Skeletal muscle tissue (tissue), 4 donors: ENCODE measurements around the gene MRPL20. TPM values are rescaled to one million over a fixed set of nuclear protein-coding genes. Genes with fewer than 3 reads are reported as not detected.
"Not testable (repeated sequence)": the region's sequence is repeated elsewhere in the genome, so short reads cannot be mapped to it uniquely, and the experiment has no call there.

Experiments
- H3K27ac ChIP-seq: one replicate; pipeline ENCODE4 v1.7.0; 2013; ENCODE audit warnings: mild to moderate bottlenecking, low read depth, low read length, inconsistent platforms
- H3K27me3 ChIP-seq, 3 donors: one replicate each; pipeline ENCODE4 v1.7.0; 2013; ENCODE audit warnings: low read length in 3 of 3; ENCODE audit not compliant: control insufficient read depth in 3 of 3, insufficient read depth in 3 of 3
- H3K36me3 ChIP-seq, 3 donors: one replicate each; pipeline ENCODE4 v1.7.0; 2013; ENCODE audit warnings: low read length in 3 of 3; ENCODE audit not compliant: control insufficient read depth in 3 of 3, insufficient read depth in 3 of 3
- H3K4me1 ChIP-seq, 3 donors: one replicate each; pipeline ENCODE4 v1.7.0; 2013; ENCODE audit warnings: low read length in 3 of 3, mild to moderate bottlenecking in 3 of 3; ENCODE audit not compliant: control insufficient read depth in 3 of 3, insufficient read depth in 3 of 3
- H3K4me3 ChIP-seq, 3 donors: one replicate each; pipeline ENCODE4 v1.7.0; 2013; ENCODE audit warnings: low read length in 3 of 3
- H3K9ac ChIP-seq, 3 donors: one replicate each; pipeline ENCODE4 v1.7.0; 2013; ENCODE audit warnings: low read length in 3 of 3, mild to moderate bottlenecking in 3 of 3, moderate library complexity in 2 of 3, low read depth in 1 of 3
- H3K9me3 ChIP-seq, 3 donors: one replicate each; pipeline ENCODE4 v1.7.0; 2013; ENCODE audit warnings: low read length in 3 of 3; ENCODE audit not compliant: control insufficient read depth in 3 of 3
- total RNA-seq: library from RNA; depleted of rRNA; stranded (reverse); fragments of >200 nt; gene quantifications from one replicate; pipeline ENCODE4 v1.2.3, GENCODE V29; 2014
- donor health status: Osteomylitis.

The MRPL20 gene
- total RNA-seq, 1 donor from 2014 or later, result 75.7 TPM

DNA sequence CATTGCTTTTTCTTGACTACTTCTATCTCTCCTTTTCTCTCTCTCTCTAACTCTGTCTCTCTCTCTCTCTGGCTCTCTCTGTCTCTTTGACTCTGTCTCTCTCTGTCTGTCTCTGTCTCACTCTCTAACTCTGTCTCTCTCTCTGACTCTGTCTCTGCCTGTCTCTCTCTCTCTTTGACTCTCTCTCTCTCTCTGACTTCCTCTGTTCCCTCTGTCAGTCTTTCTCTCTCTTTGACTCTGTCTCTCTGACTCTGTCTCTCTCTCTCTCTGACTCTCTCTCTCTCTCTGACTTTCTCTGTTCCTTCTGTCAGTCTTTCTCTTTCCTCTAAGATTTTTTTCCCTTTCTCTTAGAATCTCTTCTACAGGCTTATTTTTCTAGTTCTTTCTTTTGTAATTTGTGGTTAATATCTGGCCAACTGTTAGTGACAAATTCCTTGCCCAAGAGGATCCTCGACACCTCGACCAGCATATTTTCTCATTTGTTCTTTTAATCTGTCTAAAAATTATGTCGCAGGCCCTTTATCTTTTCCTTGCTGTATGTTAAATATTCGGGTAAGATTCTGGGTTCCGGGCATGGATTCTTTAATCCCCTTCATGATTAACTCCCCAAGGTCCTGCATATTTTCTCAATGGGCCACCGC is 42.1 kb upstream of the MRPL20 start, which contains the start of gene ATAD3C:
ATAD3C (plus strand) TSS at position 591 of the 641 bp plus-strand sequence. CDS start 995 bp downstream, outside the sequence.
- Histone ChIP-seq H3K27ac (no peak within 1 kb of the TSS), H3K36me3 (no peaks in the 10 kb centered on the region), H3K4me3 (no peak within 1 kb of the TSS), H3K4me1 (no peaks in the 10 kb centered on the region), H3K27me3 (no peaks in the 10 kb centered on the region), H3K9ac (no peak within 1 kb of the TSS), H3K9me3 (no peaks in the 10 kb centered on the region)

DNA sequence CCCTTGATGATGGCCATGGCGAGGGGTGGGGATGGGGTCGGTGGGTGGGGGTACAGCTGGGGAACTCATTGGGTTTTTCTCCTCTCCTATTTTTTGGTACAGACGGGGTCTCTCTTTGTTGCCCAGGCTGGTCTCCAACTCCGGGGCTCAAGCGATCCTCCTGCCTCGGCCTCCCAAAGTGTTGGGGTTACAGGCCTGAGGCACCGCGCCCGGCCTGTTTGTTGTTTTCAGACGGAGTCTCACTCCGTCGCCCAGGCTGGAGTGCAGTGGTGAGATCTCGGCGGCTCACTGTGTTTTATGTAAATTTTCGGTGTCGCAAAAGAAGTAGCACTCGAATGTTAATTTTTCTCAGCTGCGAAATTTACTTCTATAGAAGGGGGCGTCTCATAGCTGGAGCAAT is 39.5 kb upstream of the MRPL20 start:
- not testable (repeated sequence) for H3K27ac ChIP-seq, H3K9ac ChIP-seq, H3K4me3 ChIP-seq, H3K4me1 ChIP-seq, H3K27me3 ChIP-seq, H3K36me3 ChIP-seq, H3K9me3 ChIP-seq

DNA sequence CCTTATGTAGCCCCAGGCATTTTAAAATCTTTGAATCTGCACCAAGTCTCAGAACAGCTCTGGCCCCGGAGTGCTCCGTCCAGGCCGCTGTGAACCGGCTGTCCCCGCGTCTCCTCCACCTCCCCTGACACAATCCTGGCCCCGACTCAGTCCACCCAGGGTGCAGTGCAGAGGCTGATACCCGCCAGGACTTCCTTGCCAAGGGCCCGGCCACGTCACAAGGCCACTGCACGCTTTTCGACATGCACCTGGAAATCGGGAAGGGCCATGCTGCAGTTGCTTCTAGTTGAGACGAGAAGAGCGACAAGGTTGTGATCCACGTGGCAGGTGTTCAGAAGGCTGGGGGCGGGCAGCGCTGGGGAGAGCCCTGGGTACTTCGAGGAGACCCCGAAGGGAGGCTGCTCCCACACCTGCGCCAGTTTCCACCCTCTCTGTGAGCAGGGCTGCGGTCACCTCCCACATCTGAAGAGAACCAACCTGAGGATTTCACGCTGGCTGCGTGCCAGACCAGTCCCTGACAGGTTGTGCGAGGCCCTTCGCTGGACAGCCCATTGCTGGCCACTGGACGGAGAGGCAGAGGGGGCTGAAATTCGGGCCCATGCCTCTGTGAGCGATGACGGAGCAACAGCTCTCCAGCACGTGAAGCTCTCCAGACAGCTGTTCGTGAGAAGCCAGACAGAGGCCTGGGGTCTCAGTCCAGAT is 35.1 kb upstream of the MRPL20 start:
- H3K4me1 ChIP-seq, result peaks cover 13 to 18% (median 16%) of the 10 kb centered on the region in 3 donors
- H3K27ac ChIP-seq, result no peak overlapping the region
- H3K9ac ChIP-seq, result peak overlapping the region in 1 of 3 donors; percentile 3
- H3K36me3 ChIP-seq, result no peaks in the 10 kb centered on the region
- no peaks in the 10 kb centered on the region for H3K9me3 ChIP-seq
- peaks cover 0 to 16% (median 5%) of the 10 kb centered on the region in 3 donors for H3K27me3 ChIP-seq
- H3K4me3 ChIP-seq, result no peak overlapping the region

DNA sequence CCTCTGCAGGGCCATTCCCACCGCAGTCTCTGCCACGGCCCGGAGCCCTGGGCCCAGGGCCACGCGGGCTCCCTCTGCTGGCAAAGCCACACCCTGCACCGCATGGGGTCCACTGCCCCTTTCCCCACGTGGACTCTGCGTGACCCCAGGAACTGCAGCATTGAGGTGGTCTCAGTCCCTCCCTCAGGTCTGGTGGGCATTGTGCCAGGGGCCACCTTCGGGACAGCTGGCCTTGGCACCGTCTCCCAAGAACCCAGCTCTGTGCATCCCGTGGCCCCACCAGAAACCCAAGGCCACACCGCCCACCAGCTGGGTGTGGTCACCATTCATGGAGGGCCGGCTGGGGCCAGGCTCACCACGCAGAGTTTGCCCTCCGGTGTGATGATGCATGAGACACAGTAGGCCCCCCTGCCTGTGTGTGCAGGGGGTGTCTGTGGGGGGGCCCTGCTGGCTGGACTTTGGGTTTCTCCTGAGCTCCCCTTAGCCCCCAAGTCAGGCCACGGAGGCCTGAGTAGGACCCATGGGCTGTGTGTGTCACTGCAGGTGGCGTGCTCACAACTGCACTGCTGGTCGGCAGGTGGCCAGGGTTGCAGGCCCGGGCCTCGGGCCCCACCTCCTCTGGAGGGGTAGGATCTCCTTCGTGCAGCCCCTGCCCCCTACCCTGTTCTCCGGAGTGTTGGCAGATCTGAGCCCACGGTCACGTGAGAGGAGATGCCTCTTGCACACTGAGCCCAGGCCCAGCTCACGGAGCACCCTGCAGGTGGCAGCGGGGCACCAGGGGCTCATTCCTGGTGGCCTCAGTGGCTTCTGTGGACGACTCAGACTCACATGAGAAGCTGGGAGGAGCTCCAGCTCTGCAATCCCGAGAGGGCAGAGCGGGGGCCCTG is 34.2 kb upstream of the MRPL20 start:
- Histone ChIP-seq H3K27ac (no peak overlapping the region), H3K36me3 (no peaks in the 10 kb centered on the region), H3K27me3 (peaks cover 0 to 26% (median 11%) of the 10 kb centered on the region in 3 donors), H3K4me3 (peak overlapping the region in 1 of 3 donors; percentile 45), H3K9me3 (no peaks in the 10 kb centered on the region), H3K4me1 (peaks cover 23 to 26% (median 24%) of the 10 kb centered on the region in 3 donors), H3K9ac (peak overlapping the region in 1 of 3 donors; percentile 50)

DNA sequence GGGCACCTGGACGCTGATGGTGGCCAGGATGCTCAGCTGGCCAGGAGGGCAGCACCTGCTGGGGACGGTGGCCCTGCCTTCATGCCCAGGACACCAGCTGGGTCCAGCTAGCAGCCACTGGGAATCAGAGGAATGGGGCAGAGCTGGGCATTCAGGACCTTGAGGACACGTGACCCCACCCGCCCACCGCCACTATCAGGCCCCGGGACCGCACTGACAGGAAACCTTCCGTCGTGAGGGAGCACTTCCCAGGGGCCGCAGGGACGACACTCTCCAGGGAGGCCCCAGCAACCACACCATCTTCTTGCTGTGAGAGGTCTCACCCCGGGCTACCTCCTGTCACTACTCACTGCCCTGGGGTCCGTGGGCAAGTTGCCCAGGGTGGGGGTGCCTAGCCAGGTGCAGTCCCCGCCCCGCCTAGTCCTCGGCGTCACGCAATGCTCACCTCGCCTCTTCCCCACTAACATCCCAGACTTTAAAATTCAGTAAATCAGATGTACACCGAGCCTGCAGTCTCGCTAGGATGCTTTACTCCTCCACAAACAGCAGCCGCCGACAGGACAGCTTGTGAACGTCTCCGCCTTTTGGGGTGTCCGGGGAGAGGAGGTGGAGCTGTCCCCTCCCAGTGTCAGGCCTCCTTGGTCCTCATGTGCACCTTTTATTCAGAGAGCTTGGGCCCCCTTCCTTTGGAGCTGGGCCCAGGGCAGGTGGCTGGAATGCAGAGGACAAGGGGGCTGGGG is 33.3 kb upstream of the MRPL20 start:
- Histone ChIP-seq H3K27ac (no peak overlapping the region), H3K36me3 (no peaks in the 10 kb centered on the region), H3K27me3 (peaks cover 0 to 30% (median 13%) of the 10 kb centered on the region in 3 donors), H3K9ac (peak overlapping the region in 2 of 3 donors; percentile 33 to 50), H3K4me1 (peaks cover 27 to 31% (median 29%) of the 10 kb centered on the region in 3 donors), H3K9me3 (no peaks in the 10 kb centered on the region), H3K4me3 (no peak overlapping the region)

DNA sequence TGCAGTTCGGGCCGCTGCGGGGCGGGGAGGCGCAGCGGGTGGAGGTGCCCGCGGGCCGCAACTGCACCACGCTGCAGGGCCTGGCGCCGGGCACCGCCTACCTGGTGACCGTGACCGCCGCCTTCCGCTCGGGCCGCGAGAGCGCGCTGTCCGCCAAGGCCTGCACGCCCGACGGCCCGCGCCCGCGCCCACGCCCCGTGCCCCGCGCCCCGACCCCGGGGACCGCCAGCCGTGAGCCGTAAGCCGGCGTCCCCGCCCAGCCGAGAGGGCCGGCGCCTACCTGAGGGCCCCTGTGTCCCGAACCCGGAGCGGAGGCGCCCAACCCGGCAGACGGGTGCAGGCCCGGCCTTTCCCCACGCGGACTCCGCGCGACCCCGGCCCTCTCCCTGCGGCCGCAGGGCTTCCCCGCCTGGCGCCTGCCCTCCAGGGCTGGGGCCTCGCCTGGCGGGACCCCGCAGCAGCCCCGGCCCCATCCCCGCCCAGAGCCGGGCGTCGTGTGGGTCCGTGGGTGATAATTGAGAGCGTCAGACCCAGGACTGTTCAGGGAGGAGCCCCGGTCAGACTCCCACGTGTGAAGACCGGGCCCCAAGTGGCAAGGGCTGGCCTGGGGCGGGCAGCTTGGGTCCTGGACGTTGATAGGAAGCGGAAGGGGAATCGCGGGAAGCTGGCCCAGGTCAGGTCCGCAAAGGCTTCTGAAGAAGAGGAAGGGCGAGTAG is 32.6 kb upstream of the MRPL20 start:
- Histone ChIP-seq H3K9me3 (no peaks in the 10 kb centered on the region), H3K36me3 (no peaks in the 10 kb centered on the region), H3K27ac (no peak overlapping the region), H3K27me3 (peaks cover 0 to 36% (median 13%) of the 10 kb centered on the region in 3 donors), H3K4me3 (no peak overlapping the region), H3K9ac (no peak overlapping the region), H3K4me1 (peaks cover 35 to 38% (median 36%) of the 10 kb centered on the region in 3 donors)

DNA sequence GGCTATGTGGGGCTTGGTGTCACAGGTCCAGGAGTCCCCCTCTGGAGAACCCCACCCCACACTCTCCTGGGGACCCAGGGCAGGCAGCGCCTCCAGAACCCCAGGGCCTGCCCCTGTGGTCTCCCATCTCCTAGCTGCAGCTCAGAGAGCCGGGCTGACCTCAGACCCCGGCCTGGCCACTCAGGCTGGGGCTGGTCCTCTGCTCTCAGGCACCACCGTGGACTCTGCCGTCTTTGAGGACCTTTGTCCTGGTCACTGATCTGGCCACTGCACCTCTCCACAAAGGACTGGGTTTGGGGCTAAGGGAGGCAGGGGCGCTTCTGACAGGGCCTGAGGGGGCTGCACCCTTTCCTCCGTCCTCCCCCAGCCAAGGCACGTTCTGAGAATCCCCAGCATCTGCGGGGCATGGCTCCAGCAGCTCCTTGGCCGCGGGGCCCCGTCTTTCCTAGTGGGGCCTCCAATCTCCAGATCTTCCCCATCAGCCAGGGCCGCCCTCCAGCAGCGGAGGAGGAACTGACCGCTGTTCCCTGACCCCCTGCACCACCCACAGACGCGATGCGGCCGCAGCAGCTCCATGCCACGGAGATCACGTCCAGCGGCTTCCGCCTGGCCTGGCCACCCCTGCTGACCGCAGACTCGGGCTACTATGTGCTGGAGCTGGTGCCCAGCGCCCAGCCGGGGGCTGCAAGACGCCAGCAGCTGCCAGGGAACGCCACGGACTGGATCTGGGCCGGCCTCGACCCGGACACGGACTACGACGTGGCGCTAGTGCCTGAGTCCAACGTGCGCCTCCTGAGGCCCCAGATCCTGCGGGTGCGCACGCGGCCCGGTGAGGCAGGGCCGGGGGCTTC is 31.7 kb upstream of the MRPL20 start:
- Histone ChIP-seq H3K4me3 (no peak overlapping the region), H3K36me3 (no peaks in the 10 kb centered on the region), H3K9ac (no peak overlapping the region), H3K9me3 (no peaks in the 10 kb centered on the region), H3K27ac (no peak overlapping the region), H3K4me1 (peaks cover 42 to 45% (median 44%) of the 10 kb centered on the region in 3 donors), H3K27me3 (peaks cover 0 to 36% (median 13%) of the 10 kb centered on the region in 3 donors)

DNA sequence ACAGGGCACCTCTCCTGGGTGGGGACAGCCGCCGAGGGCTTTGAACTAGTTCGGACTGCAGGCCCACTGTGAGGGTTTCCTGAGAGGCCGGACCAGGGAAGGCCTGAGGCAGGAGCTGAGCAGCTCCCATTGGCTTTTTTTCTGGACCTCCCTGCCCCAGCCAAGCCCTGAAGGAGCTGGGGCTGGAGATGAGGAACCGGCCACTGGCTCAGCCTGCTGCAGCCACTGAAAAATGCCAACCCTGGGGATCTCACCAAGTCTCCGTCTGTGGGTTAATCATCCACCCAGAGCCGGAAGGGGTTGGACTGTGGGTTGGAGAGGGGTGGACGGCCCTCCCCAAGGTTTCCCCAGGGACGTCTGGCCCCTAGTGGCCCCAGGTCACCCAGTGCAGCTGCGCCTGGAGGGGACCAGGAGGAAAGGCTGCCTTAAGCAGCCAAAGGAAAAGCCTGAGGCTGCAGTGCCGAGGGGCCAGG is 30.8 kb upstream of the MRPL20 start:
- Histone ChIP-seq H3K4me3 (no peak overlapping the region), H3K9me3 (no peaks in the 10 kb centered on the region), H3K27me3 (peaks cover 0 to 36% (median 13%) of the 10 kb centered on the region in 3 donors), H3K27ac (no peak overlapping the region), H3K9ac (peak overlapping the region in 1 of 3 donors; percentile 8), H3K4me1 (peaks cover 50 to 52% (median 52%) of the 10 kb centered on the region in 3 donors), H3K36me3 (no peaks in the 10 kb centered on the region)
